ENCODE results near the gene IL17B.

DNA sequence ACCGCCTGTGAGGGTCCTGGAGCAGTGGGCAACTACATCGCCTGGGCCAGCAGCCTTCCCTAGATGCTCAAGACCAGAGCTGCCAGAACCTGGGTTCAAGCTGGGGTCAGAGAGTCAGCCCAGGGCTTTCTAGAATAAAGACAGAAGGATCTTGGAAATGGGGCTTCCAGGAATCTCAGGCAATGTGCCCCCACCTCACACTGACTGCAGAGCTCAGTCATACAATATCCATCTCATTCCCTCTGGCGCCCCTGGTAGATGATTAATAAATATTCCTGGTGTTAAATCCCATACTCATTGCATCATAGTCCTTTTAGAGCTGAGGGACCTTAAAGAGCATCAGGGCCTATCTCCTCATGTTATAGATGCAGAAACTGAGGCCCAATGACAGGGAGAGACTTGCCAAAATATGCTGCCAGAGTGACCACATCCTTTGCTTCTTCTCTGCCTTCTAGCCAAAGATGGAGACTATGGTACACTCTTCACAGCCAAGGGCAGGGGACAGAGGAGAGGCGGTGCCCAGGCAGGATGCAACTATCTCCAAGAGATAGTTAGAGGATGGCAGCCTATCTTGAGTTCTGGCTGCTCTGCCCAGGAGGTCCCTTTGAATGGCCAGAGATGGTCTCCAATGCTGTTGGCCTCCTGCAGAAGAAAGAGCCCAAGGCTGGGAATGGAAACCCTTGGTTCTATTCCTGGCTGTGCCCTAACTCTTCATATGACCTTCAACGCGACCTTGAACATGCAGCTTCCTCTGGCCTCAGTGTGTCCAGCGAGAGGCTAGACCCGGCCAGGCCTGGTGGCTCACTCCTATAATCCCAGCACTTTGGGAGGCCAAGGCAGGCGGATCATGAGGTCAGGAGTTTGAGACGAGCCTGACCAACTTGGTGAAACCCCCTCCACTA lies 36.2 kb upstream of the IL17B start:
- TF ChIP-seq, protein P1, sequence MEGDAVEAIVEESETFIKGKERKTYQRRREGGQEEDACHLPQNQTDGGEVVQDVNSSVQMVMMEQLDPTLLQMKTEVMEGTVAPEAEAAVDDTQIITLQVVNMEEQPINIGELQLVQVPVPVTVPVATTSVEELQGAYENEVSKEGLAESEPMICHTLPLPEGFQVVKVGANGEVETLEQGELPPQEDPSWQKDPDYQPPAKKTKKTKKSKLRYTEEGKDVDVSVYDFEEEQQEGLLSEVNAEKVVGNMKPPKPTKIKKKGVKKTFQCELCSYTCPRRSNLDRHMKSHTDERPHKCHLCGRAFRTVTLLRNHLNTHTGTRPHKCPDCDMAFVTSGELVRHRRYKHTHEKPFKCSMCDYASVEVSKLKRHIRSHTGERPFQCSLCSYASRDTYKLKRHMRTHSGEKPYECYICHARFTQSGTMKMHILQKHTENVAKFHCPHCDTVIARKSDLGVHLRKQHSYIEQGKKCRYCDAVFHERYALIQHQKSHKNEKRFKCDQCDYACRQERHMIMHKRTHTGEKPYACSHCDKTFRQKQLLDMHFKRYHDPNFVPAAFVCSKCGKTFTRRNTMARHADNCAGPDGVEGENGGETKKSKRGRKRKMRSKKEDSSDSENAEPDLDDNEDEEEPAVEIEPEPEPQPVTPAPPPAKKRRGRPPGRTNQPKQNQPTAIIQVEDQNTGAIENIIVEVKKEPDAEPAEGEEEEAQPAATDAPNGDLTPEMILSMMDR (IDR thresholded peaks at IDR 0.05), result no peak
- TF ChIP-seq POLR2A (IDR thresholded peaks at IDR 0.05), result no peak

Measured in esophagus squamous epithelium (tissue), 4 donors.